Posterior cingulate gyrus (tissue), 11 donors: ENCODE data around the gene ITPR2.
"Not testable (repeated sequence)": the region's sequence is repeated elsewhere in the genome, so short reads cannot be mapped to it uniquely, and the experiment has no call there.

Experiments used
- DNase-seq, 10 donors: peaks; one replicate each; pipeline versions ENCODE4 v3.0.0 to v3.0.0-alpha.2; 2020 to 2021; ENCODE audit warnings: mixed read lengths in 3 of 10
- intact Hi-C: fragments of 100-400 bp; cut with DNase I; formaldehyde crosslinking; loops from one replicate; pipeline ENCODE4 v1.15.1; 2023

ITPR2 gene

DNA sequence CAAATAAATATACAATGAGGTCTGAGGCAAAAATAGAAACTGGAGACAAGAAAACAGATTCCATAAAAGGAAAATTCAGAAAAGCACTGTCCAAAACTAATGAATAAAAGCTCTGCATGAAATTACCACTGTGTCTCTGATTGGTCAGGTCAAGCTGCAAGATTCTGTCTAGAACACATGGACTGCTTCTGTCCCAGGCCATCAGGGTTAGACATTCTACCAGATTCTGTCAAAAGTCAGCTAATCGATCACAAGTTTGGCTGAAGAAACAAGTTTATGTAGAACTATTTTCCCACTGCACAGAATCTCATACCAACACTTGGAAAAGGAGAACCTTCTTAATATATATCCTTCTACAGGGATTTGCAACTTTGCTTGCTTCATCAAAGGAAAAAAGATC lies 223.0 kb downstream of the ITPR2 start:
- intact Hi-C loops, result loop anchor here (5.0 to 10.0 kb wide), 2 partner anchors 85 to 483 kb away; partner anchors contain the start of gene BHLHE41
- no peak for DNase-seq

DNA sequence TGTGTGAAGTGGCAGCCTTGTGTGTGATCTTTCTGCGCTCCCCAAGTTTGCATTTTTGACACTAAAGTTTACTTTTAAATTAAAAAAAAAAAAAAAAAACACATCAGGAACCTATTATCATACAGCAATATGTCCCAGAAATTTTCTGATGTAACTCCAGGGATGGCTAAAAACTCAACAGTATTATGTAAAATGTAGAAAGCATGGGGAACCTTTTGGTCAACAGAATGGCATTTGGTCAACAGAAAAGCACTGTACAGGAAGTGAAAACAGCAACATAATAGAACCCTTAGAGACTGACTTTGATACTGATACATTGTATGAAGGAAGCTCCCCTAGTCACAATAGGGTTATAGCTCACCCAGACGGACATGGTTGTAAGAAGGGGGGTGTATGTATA lies 224.3 kb downstream of the ITPR2 start:
- no peak for DNase-seq

DNA sequence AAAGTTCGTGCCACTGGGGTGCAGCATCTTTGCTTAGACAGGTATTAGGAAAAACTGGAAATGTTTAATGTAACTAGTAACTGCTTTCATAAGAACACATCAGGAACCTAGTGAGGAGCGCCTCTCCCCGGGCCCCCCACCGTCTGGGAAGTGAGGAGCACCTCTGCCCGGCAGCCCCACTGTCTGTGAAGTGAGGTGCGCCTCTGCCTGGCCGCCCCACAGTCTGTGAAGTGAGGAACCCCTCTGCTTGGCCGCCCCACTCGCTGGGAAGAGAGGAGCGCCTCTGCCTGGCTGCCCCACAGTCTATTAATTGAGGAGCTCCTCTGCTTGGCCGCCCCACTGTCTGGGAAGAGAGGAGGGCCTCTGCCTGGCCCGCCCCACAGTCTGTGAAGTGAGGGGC lies 224.7 kb downstream of the ITPR2 start:
- intact Hi-C loops, result no loop called here
- DNase-seq, result peak in 1 of 10 donors; percentile 62

More for the DNA sequence above, 224.3 kb downstream of the ITPR2 start:
- intact Hi-C loops, result no loop called here

DNA sequence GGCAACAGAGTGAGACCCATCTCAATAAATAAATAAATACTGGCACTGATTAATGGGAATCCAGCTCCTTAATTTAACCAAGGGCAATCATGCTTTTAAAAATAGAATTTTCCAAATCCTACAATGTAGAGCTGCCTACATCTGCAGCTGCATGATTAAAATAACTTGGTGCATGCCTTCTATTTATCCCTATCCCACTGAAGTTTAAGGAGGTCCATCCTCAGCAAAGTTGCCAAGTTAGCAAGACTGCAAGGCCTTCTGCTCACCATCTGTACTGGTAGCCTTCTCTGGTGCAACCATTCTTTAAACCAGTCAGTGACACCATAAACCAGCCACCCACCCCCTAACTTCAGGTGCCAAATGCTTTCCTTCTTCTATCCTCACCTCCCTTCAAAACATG lies 226.1 kb downstream of the ITPR2 start:
- intact Hi-C loops, result no loop called here
- no peak for DNase-seq

- intact Hi-C loops, DNase-seq: not testable (repeated sequence)
Observed at GRCh38 chr12:26604813-26605212, 228.2 kb downstream of the ITPR2 start.

DNA sequence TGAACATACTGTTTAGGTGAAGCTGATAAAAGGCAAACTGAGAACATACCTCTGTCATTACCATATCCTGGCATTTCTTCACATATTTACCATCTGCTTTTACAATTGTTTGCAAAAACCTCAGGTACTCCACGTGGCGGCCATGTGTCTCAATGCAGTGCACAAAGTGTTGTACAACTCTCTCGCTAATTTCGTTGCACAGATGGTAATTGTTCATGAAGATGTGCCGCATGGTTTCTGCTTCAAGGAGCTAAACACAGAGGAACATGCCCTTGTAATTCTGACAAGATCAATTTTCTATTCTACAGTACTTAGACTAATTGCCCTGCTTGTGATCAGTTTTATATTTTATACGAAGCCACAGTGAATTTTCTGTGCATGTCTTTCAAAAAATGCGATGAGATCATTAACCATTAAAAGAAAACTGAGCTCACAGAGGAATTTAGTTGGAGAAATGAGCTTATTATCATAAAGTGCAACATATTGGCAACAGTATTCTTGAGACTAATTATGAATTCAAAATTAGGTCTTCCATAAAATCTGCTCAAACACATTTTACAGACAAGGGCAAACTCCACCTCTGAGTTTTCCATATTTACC lies 233.8 kb downstream of the ITPR2 start:
- intact Hi-C loops, result no loop called here

DNA sequence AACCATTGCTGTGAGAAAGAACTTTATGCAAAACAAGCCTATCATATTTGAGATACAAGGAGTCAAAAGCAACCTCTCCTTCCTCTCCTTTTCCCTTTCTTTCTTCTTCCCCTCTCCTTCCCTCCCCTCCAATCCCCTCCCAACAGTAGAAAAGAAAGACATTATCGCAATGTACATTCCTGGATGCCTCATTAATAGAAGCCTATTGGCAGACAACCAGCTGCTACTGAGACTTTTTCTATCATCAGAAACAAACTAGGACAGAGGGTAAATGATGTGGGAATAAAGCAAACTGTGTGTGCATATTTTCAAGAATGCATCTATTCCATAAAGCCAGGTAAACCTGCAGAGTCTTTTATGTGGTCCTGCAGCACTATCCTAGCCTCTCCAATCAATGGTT lies 237.2 kb downstream of the ITPR2 start:
- intact Hi-C loops, result no loop called here
- no peak for DNase-seq

More for the DNA sequence above, 233.8 kb downstream of the ITPR2 start:
- DNase-seq, result no peak

- DNase-seq, result no peak
- intact Hi-C loops, result no loop called here
Observed at GRCh38 chr12:26580619-26581018, 252.4 kb downstream of the ITPR2 start.

DNA sequence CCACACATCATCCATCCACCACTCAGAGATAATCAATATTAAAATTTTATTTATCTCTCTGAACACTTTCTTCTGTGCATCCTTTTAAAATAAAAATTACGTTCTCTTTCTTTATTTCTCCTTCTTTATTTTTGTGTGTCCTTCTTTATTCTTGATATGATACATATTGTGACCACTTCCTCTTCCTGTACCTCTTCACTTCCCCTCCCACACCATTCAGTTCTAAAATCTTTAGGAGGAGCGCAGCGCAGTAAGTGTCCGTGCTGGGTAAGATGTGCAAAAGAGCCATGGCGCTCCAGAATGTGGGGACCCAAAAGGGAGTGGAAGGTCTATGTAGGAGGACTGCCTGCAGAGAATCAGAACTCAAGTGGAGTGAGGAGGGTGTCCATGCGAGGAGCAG lies 256.7 kb downstream of the ITPR2 start:
- intact Hi-C loops, result no loop called here
- no peak for DNase-seq

- no peak for DNase-seq
- intact Hi-C loops, result no loop called here
Observed at GRCh38 chr12:26573225-26573909, 259.6 kb downstream of the ITPR2 start.

GRCh38 chr12:26572137-26572536 lies 260.9 kb downstream of the ITPR2 start:
- no peak for DNase-seq
- intact Hi-C loops, result no loop called here

- DNase-seq, result no peak
- intact Hi-C loops, result no loop called here
Observed at GRCh38 chr12:26571560-26571959, 261.4 kb downstream of the ITPR2 start.

DNA sequence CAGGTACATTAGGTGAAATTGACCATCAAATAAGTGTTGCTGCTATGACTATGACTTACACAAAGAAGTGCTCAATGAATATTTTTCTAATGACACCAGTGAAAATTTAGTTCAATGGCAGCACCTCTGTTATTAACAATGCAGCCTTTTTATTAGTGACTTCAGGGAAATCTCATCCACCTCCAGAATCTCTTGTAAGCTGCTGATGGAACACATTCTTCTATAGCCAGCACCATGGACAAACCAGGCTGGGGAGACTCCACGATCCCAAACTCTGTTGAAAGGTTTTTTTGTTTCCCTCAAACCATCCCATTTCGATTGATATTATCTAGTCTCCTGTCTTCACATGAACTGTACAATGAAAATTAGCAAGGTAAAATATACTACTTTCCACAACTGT lies 265.9 kb downstream of the ITPR2 start:
- no peak for DNase-seq

GRCh38 chr12:26566675-26567074 lies 266.3 kb downstream of the ITPR2 start:
- intact Hi-C loops, result no loop called here
- no peak for DNase-seq

More for the DNA sequence above, 265.9 kb downstream of the ITPR2 start:
- intact Hi-C loops, result no loop called here

DNA sequence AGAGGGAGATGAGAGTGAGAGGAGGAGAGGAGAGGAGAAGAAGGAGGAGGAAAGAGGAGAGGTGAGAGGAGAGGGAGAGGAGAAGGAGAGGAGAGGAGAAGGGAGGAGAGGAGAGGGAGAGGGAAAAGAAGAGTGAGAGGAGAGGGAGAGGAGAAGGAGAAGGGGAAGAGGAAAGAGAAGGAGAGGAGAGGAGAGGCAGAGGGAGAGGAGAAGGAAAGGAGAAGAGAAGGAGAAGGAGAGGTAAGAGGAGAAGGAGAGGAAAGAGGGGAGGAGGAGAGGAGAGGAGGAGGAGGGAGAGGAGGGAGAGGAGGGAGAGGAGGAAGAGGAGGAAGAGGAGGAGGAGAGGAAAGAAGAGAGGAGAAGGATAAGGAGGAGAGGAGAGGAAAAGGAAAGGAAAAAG lies 266.8 kb downstream of the ITPR2 start:
- DNase-seq, result no peak
- intact Hi-C loops, result no loop called here

GRCh38 chr12:26564391-26564790 lies 268.6 kb downstream of the ITPR2 start:
- no peak for DNase-seq
- intact Hi-C loops, result no loop called here

GRCh38 chr12:26563552-26563951 lies 269.4 kb downstream of the ITPR2 start:
- intact Hi-C loops, result no loop called here
- DNase-seq, result no peak

DNA sequence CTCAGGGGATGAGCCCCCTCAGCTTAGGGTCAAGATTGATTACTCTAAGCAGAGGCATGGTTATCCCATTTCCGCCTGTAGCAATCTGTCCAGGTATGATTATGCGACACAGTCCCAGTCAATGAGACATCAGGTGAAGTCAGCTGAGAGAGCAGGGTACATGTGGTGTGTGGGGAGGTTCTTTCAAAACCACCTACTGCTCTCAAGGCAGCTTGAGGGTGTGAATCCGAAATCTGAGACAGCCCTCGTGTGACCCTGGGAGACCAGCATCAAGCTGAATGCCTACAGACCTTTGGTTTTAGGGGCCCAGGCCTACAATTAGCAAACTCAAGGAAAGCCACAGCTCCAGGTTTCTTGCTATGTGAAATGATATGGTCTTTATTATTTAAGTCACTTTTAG lies 275.7 kb downstream of the ITPR2 start:
- intact Hi-C loops, result no loop called here
- DNase-seq, result no peak

GRCh38 chr12:26556916-26557315 lies 276.1 kb downstream of the ITPR2 start:
- intact Hi-C loops, result no loop called here
- peak in 1 of 10 donors; percentile 31 for DNase-seq

- intact Hi-C loops, result no loop called here
Observed at GRCh38 chr12:26555139-26555538, 277.9 kb downstream of the ITPR2 start.

DNA sequence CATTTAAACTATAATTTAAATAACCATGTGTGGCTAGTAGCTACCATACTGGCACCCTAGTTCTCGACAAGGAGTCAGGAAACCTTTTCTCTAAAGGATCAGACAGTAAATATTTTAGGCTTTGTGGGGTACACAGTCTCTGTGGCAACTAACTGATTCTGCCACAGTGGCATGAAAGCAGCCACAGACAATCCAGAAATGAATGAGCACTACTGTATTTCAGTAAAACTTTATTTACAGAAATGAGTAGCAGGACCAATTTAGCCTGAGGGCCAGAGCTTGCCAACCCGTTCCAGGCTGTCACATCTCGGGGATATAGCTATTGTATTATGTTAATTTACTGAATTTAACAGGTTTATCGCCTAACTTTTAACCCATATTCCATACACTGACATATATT lies 278.7 kb downstream of the ITPR2 start:
- intact Hi-C loops, result no loop called here
- DNase-seq, result no peak

More at GRCh38 chr12:26555139-26555538, 277.9 kb downstream of the ITPR2 start:
- DNase-seq, result no peak

DNA sequence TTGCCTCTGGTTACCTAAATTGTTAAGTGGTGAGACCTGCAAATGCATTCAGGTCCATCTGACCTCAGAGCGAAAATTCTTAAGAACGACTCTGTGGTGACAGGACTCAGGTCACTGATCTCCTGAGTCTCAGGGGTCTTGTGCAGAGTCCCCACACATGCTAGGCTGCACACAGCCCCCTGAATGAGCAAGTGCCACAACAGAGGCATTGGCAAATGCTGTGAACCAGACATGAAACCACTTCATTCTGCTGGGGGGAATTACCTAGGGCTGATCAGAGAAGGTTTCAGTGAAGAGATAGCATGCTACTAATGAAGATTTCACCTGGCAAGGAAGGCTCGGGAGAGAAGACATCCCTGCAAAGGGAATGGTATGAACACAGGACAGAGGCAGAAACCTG lies 281.6 kb downstream of the ITPR2 start:
- intact Hi-C loops, result no loop called here
- DNase-seq, result no peak
